Uterus (tissue), 4 donors: ENCODE data around the gene CD63. TPM values are rescaled to one million over a fixed set of nuclear protein-coding genes. Genes with fewer than 3 reads are reported as not detected.

Experiments used
- DNase-seq, 2 donors: peaks; one replicate each; pipeline ENCODE4 v3.0.0-alpha.2; 2019 to 2020
- H3K27ac ChIP-seq, 2 donors: fragments of 200-600 bp; sonication (generic); 1 replicate in 1 of 2; 2 replicates in 1 of 2; pipeline ENCODE4 v1.5.1; 2016 to 2018
- H3K27me3 ChIP-seq, 2 donors: fragments of 200-600 bp; sonication (generic); one replicate each; pipeline ENCODE4 v1.5.1; 2018 to 2019; ENCODE audit warnings: control low read depth in 1 of 2
- H3K36me3 ChIP-seq, 2 donors: fragments of 200-600 bp; sonication (generic); one replicate each; pipeline ENCODE4 v1.5.1; 2019; ENCODE audit warnings: control low read depth in 1 of 2
- H3K4me1 ChIP-seq, 2 donors: fragments of 200-600 bp; sonication (generic); one replicate each; pipeline ENCODE4 v1.5.1; 2018 to 2019; ENCODE audit warnings: control low read depth in 1 of 2
- H3K4me3 ChIP-seq, 2 donors: fragments of 200-600 bp; sonication (generic); 1 replicate in 1 of 2; 2 replicates in 1 of 2; pipeline ENCODE4 v1.5.1; 2018 to 2019; ENCODE audit warnings: mild to moderate bottlenecking in 1 of 2
- H3K9me3 ChIP-seq, 2 donors: fragments of 200-600 bp; sonication (generic); one replicate each; pipeline ENCODE4 v1.5.1; 2019; ENCODE audit warnings: control low read depth in 1 of 2
- CTCF ChIP-seq, 4 experiments: fragments of 200-600 bp in 2 of 4; fragments of 450-650 bp in 2 of 4; sonication (generic) in 2 of 4; IDR thresholded peaks; one replicate each; pipeline ENCODE4 v1.5.1; 2016 to 2019; ENCODE audit warnings: antibody characterized with exemption in 4 of 4, mild to moderate bottlenecking in 2 of 4, moderate library complexity in 1 of 4
- POLR2A ChIP-seq, 2 donors: fragments of 450-650 bp; IDR thresholded peaks; one replicate each; pipeline ENCODE4 v1.6.1; 2016; ENCODE audit warnings: antibody characterized with exemption in 2 of 2, mild to moderate bottlenecking in 1 of 2, moderate library complexity in 1 of 2
- intact Hi-C: fragments of 100-400 bp; cut with DNase I; formaldehyde crosslinking; loops from one replicate; pipeline ENCODE4 v1.15.1; 2023; ENCODE audit warnings: low total_unique reads
- total RNA-seq, 4 donors: library from RNA; depleted of rRNA in 3 of 4; stranded (reverse); fragments of >200 nt in 3 of 4; gene quantifications; one replicate each; pipeline versions ENCODE4 v1.1.0 to v1.2.4, GENCODE V29; 2014 to 2023
- donor health status: DM: yes; HTN: yes; CAD: no.

Gene CD63
- total RNA-seq, 4 donors from 2014 or later: 417 to 911 (median 637) TPM

GRCh38 chr12:55696141-55696540, 32.7 kb downstream of the CD63 start:
- peak; percentile 1 to 2 for DNase-seq
- Histone ChIP-seq H3K27me3 (no peaks in the 10 kb centered on the region), H3K4me1 (no peaks in the 10 kb centered on the region), H3K9me3 (no peaks in the 10 kb centered on the region), H3K36me3 (no peaks in the 10 kb centered on the region), H3K4me3 (no peak overlapping the region), H3K27ac (no peak overlapping the region)
- TF ChIP-seq POLR2A (IDR thresholded peaks at IDR 0.05) (no peak), CTCF (IDR thresholded peaks at IDR 0.05) (no peak)
- intact Hi-C loops: no loop called here

DNA sequence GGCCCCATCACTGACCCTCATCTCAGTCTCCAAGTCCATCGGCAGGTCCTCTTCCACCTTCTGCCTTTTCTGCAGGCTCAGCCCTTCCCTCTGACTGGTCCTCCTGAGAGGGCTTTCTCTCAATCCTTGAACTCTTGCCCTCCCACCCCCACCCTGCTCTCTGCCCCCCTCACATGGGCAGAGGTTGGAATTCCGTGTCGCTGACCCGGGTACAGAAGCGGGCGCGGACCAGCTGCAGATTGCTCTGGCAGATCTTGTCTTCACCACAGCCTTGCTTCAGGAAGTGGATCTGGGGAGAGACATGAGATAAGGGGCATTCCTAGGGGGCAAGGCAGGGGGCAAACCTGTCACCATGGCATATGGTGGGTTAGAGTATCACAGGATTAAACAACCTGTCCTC, 33.5 kb downstream of the CD63 start:
- DNase-seq: peak in 1 of 2 donors; percentile 6
- Histone ChIP-seq H3K4me3 (no peak overlapping the region), H3K9me3 (no peaks in the 10 kb centered on the region), H3K27ac (no peak overlapping the region), H3K27me3 (no peaks in the 10 kb centered on the region), H3K36me3 (no peaks in the 10 kb centered on the region), H3K4me1 (no peaks in the 10 kb centered on the region)
- TF ChIP-seq CTCF (IDR thresholded peaks at IDR 0.05) (no peak), POLR2A (IDR thresholded peaks at IDR 0.05) (no peak)
- intact Hi-C loops: no loop called here

- no peaks in the 10 kb centered on the region for H3K27me3 ChIP-seq
- no peaks in the 10 kb centered on the region for H3K4me1 ChIP-seq
- H3K36me3 ChIP-seq: no peaks in the 10 kb centered on the region
- intact Hi-C loops: no loop called here
- no peak for TF ChIP-seq CTCF (IDR thresholded peaks at IDR 0.05)
- DNase-seq: peak in 1 of 2 donors; percentile 7
- no peak overlapping the region for H3K4me3 ChIP-seq
- no peaks in the 10 kb centered on the region for H3K9me3 ChIP-seq
- no peak overlapping the region for H3K27ac ChIP-seq
These were observed 34.2 kb downstream of the CD63 start for GRCh38 chr12:55694651-55695050.

- no peak overlapping the region for H3K27ac ChIP-seq
- no peak overlapping the region for H3K4me3 ChIP-seq
- H3K9me3 ChIP-seq: no peaks in the 10 kb centered on the region
- no peaks in the 10 kb centered on the region for H3K4me1 ChIP-seq
- peak in 1 of 2 donors; percentile 8 for DNase-seq
- no peak for TF ChIP-seq POLR2A (IDR thresholded peaks at IDR 0.05)
- TF ChIP-seq CTCF (IDR thresholded peaks at IDR 0.05): no peak
- no peaks in the 10 kb centered on the region for H3K27me3 ChIP-seq
- intact Hi-C loops: no loop called here
- no peaks in the 10 kb centered on the region for H3K36me3 ChIP-seq
These were observed 34.7 kb downstream of the CD63 start for GRCh38 chr12:55694188-55694515.

GRCh38 chr12:55693323-55694187, 35.3 kb downstream of the CD63 start:
- TF ChIP-seq CTCF (IDR thresholded peaks at IDR 0.05) (no peak), POLR2A (IDR thresholded peaks at IDR 0.05) (no peak)
- intact Hi-C loops: no loop called here
- Histone ChIP-seq H3K27ac (no peak overlapping the region), H3K36me3 (no peaks in the 10 kb centered on the region), H3K4me1 (no peaks in the 10 kb centered on the region), H3K27me3 (no peaks in the 10 kb centered on the region), H3K9me3 (no peaks in the 10 kb centered on the region), H3K4me3 (no peak overlapping the region)
- no peak for DNase-seq
